Myocyte (in vitro differentiated cells): Measurements from ENCODE around the gene CKAP2L. TPM values are rescaled to one million over a fixed set of nuclear protein-coding genes. Genes with fewer than 3 reads are reported as not detected.
A peak's percentile ranks its signal among the peaks of the same experiment; 100 is the strongest.
"Not testable (repeated sequence)": the region's sequence is repeated elsewhere in the genome, so short reads cannot be mapped to it uniquely, and the experiment has no call there.

Source experiments
- DNase-seq: peaks from one replicate; pipeline ENCODE4 v3.0.0-alpha.2; 2012; ENCODE audit warnings: low read depth
- total RNA-seq: library from RNA; depleted of rRNA; stranded (reverse); fragments of >200 nt; gene quantifications from 2 replicates; pipeline ENCODE4 v1.2.3, GENCODE V29; 2014

The CKAP2L gene
- total RNA-seq, 1 donor from 2014 or later, result 0.05 TPM

DNA sequence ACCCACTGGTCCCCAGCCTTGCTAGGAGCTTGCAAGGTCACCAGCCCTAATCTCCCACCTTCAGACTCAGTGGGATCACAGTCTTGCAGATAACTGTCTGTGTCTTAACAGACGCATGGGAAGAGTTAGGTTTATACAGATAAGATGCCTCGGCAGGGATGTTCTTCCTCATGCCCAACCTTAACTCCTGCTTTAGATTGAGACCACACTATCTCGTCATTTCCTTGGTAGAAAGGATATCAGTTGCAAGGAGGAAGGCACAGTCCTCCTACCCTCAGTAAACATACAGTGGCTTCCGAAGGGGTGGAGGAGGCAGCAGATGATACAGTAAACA lies 36.4 kb downstream of the CKAP2L start:
- no peak for DNase-seq

DNA sequence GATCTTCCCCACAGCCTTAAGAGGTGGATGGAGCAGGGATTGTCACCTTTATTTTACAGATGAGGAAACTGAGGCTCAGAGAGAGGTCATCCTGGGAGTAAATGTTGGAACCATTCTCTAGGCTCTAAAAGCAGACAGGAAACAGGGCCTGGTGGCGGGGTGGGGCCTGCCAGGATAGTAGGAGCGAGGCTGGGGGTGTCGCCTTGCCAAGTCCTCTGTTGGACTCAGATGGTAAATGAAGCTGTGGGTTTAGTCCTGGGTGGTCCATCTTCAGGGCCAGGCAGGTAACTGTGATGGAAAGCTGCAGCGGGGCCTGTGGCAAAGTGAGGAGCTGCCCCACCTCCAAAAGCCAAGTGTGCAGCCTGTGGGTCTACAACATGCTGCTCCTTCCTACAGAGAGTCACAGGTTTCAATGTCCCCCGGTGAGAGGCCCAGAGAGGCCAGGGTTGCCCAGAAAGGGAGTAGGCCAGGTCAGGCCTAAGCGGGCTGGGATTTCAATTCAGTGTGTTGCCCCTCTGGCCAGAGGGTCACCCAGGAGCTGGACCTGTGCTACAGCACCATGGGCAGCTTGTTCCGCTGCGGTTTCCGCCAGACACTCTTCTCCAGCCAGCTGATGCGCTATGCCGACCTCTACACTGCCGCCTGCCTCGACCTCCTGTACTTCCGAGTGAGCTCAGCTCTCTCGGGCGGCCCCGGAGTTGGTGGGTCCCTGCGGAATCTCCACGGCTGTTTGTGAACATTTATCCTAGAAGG lies 37.0 kb downstream of the CKAP2L start:
- no peak for DNase-seq

DNA sequence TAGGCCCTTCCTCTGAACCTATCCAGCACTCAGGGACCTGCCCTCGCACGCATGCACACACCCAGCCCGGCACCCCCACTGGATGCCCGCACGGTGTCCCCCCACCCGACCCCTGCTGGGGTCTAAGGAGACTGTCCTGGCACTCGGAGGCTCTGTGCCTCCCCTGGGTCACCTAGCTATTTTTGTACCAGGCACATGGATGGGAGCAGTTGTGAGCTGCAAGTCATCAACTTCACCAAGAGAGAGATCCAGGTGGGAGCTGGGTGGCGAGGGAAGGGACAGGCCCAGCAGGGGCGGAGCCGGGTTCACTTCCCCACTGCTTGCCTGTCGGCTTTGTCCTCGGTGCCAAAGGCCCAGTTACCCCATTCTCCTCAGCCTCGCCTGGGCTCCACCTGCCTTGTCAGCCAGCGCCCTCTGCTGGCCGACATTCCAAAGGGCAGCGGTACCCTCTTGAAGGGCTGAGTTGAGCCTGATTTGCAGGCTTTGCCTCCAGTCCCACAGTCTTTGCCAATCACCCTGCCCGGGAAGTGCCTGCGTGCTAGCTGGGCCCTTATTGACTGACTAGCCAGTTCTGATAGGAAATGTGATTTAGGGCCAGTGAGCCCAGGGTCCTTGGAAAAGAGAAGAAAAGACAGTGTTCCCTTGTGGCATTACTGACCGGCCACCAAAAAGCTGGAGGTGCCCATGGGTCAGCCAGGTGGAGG lies 37.8 kb downstream of the CKAP2L start:
- peak; percentile 89 for DNase-seq

DNA sequence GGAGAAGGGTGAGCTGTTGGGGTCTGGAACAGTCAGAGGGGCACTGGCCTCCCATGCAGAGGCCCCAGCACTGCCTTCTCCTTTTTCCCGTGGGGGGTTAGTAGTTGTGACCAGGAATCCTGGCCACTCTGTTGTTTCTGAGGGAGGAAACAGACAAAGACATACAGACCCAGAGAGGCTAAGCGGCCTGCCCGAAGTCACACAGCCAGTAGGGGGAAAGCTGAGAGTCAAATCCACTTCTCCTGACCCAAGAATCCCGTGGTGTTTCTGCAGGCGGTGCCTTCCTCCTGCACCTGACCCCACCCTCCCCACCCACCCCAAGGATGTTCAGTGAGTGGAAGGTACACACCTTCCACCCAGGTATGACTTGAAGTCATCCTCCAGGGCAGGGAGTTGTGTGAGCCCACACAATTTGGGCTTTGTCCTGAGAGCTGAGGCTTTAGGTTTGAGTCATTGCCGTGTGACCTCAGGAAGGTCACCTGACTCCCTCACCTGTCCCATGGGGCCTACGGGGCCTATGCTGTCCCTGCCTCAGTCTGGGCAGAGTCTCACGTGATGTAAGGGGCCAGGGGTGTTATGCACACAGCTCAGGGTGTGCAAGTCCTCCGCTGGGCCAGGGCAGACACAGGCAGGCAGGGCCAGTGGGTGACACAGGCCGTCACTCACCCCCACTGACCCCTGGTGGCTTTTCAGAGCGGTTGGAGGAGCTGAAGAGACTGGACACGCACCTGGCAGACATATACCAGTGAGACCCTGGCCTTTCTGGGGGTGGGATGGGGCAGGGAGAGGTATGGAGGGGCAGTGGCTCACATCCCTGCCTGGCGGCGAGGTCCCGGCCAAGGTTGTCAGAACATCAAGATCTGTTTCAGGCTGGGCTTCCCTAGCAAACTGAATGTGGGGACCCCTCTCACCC lies 38.6 kb downstream of the CKAP2L start:
- DNase-seq, result no peak

DNA sequence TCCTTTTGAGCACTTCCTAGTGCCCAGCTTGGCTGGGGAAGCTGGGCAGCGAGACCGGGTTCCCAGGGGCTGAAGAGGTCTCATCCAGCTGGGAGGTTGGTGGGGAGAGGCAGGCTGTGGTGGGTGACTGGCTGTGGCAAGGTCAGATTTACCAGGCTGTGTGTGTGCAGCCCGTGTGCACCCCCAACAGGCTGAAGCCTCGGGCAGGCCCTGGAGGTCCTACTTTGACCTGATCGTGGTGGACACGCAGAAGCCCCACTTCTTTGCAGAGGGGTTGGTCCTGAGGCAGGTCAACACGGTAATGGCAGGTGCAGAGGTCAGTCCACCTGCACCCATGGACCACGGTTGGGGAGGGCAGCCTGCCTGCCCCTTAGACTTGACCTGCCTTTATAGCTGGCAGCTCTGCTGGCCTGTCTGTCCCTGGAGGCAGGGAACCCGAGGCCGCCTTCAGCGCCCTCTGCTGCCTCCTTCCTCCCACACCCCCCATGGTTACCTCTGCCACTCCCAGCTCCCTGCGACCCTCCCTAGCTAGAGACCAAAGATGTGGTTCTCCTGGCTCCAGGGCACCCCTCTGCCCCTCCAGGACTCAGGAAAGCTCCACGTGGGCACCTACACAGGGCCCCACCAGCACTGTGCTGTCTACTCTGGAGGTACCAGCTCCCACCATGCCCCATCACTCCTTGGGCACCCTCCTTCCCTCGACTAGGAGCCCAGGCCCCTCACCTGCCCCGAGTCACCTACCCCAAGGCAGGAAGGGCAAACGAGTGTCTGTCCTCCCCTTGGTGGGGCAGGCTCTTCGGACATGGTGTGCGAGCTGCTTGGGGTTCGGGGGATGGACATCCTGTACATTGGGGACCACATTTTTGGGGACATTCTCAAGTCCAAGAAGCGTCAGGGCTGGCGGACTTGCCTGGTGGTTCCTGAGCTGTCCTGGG lies 39.6 kb downstream of the CKAP2L start:
- DNase-seq, result no peak

DNA sequence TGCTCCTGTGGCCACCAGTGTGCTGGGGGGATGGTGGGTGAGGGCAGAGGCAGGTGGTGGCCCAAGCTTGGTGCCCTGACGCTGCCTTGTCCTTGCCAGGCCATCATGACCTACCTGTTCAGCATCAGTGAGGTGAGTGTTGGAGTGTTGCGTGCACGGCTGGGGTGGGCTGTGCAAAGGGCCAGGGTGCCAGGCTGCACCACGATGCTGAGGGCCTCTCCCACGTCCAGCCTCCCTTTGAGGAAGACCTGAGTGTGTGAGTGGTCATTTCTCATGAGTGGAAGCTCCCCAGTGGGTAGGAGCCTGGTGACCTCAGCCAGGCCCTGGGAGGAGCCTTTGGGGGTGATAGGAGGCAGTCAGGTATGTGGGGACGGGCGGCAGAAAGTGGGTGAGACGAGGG lies 40.4 kb downstream of the CKAP2L start:
- DNase-seq, result no peak

DNA sequence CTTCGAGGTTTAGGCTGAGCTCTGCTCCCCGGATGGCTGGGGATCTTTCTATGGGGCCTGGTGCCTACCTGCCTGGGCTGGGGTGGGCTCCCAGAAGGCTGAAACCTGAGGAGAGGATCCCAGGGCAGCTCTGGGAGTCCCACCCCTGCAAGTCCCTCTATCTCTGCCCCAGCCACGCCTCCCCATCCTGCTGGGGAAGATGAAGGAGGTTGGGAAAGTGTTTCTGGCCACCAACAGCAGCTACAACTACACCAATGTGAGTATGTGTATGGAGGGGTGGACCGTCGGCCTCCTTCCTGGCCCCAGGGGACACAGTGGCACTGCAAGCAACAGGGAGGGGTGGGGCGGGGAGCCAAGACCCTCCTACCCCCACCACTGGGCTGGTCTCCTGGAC lies 40.9 kb downstream of the CKAP2L start:
- DNase-seq, result no peak

DNA sequence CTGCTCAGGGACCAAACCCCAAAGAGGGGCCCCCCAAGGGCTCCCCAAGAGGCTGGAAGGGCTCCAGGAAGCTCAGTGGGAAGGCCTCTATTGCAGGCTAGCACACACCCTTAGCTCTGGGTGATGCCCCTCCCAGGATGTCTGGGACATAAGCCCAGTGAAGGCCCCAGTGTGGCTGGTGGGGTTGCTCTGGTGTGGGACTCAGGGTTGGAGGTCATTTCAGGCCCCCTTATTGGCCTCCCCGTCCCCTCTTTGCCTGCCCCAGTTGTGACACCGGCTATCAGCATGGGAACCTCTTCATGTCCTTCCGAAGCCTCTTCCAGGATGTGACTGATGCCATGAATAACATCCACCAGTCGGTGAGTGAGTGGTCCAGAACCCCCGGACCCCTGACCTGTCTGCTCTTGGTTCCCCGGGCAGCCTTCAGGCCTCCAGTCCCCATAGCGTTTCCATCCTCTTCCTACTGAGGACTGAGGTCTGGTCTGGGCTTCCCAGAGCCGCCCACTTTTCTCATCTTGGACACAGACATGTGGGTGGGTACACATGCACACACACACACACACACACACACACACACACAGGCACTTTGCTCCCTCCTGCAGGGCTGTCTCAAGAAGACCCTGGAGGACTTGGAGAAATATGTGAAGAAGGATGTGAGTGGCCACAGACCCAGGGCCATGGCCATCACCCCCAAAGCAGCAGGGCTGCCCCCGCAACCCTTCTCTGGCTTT lies 41.4 kb downstream of the CKAP2L start:
- no peak for DNase-seq

DNA sequence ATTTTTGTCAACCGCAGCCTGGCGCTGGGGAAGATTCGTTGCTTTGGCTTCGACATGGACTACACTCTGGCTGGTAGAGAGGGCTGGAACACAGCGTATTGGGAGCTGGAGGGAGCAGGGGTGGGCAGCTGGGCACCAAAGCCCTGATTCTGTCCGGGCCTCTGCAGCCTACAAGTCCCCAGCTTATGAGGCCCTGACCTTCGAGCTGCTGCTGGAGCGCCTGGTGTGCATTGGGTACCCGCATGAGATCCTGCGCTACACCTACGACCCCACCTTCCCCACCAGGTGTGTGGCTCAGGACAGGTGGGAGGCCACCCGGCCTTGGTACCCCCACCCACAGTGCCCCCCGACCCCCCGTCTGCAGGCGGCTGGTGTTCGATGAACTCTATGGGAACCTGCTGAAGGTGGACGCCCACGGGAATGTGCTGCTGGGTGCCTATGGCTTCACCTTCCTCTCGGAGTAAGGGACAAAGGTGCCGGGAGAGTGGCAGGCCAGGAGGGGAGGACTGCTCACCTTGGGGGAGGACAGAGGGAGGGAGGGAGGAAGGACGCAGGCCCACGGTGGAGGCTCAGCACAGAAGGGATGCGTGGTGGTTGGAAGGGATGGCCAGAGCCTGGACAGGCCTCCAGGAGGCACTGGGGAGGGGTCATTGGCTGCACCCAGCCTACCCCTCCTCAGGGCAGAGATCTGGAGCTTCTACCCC lies 42.4 kb downstream of the CKAP2L start:
- no peak for DNase-seq

DNA sequence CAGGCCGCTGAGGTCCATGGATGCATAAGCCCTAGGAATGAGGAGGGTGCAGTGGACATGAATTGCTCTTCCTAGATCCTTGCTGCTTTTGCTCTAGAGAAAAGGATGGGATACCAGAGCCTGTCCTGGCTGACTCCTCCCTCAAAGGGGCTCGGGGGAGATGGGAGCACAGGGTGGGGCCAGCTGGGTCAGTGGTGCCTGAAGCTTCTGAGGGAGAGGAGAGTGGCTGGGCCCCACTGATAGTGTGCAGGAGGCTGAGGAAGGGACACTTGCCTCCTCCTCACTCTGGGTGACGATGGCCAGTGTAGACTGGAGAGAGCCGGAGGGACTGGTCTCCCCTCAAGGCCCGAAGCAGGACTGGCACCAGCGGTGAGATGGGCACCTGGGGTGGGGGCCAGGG lies 43.6 kb downstream of the CKAP2L start, which contains the start of gene NT5DC4:
Gene NT5DC4, plus strand, starts transcription at position 236 of the 400 bp plus-strand sequence. Its CDS starts 60 bp downstream, at position 296.
- DNase-seq, result no peak

DNA sequence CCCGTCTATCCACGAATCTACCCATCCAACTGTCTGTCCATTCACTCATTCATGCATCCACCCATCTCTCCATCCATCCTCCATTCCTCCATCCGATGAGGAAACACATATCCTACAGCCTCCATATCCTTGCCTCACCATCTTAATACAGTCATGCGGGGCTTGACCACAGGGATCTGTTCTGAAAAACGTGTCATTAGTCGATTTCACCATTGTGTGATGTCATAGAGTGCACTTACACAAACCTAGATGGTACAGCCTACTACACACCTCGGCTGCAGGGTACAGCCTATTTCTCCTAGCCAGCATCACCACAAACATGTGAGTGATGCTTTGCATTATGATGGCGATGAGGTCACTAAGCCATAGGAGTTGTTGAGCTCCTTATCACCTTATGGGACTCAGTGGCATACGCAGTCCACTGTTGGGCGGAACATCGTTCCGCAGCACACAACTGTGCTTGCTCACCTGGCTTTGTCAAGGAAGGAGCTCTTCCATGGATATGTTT lies 45.5 kb downstream of the CKAP2L start:
- DNase-seq, result no peak

DNA sequence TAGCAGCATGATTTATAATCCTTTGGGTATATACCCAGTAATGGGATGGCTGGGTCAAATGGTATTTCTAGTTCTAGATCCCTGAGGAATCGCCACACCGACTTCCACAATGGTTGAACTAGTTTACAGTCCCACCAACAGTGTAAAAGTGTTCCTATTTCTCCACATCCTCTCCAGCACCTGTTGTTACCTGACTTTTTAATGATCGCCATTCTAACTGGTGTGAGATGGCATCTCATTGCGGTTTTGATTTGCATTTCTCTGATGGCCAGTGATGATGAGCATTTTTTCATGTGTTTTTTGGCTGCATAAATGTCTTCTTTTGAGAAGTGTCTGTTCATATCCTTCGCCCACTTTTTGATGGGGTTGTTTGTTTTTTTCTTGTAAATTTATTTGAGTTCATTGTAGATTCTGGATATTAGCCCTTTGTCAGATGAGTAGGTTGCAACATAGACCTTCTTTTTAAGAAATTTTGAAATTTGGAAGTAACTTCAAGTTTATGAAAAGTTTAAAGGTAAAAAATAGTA lies 47.5 kb downstream of the CKAP2L start:
- not testable (repeated sequence) for DNase-seq

DNA sequence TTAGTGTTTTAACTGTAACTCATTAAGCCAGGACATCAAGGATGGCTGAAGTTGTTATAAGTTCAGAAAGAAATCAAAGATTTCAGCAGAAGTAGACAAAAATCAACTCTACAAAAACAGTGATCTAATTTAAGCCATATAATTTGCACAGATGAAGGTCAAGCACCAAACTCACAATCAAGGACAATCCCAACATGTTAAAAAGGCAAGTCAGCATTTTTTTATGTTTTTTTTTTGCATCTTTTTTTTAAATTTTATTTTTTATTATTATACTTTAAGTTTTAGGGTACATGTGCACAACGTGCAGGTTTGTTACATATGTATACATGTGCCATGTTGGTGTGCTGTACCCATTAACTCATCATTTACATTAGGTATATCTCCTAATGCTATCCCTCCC lies 48.3 kb downstream of the CKAP2L start:
- not testable (repeated sequence) for DNase-seq

DNA sequence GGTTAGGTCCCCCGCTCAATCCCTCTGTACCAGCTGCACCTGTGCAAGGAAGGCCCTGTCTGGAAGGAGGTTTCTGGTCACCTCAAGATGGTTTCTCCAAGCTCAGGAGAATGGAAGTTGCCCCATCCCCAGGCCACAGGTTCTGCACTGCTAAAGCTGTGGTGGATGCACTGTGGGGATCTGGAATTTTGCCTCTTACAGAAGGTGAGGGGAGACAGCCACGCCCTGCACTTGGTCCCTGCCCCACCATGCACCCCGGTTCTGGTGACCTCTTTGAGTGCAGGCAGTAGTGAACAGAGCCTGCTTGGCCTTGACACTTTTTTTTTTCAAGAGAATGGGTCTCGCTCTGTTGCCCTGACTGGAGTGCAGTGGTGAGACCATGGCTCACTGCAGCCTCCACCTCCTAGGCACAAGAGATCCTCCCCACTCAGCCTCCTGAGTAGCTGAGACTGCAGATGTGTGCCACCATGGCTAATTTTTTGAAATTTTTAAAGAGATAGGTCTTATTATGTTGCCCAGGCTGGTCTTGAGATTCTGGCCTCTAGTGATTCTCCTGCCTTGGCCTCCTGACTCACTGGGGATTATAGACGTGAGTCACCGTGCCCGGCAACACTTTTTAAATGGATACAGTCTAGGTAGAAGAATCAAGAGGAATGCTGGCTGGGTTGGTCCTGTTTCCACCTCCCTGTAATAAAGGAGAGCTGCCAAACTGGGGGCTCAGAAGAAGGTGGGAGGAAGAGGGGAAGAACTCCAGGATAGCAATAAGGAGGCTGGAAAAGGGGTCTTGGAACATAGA lies 49.4 kb downstream of the CKAP2L start:
- DNase-seq, result no peak

DNA sequence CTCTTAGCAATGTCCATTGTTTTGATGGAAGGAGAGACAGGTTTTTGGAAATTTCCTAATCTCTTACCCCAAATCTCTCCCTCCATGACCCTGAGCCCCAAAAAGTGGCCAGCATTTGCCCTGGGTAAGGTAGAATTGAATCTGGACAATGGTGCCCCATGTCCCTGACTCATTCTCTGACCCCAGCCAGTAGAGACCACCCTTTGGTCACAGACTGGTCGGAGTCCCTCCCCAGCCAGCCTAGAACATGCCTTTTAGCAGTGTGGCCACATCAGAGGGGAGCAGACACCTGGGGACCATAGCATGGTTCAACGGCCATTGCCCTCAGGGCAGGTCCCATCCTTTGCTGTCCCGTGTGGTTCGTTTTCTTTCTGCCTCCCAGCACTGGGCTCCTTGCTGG lies 50.1 kb downstream of the CKAP2L start:
- DNase-seq, result no peak

DNA sequence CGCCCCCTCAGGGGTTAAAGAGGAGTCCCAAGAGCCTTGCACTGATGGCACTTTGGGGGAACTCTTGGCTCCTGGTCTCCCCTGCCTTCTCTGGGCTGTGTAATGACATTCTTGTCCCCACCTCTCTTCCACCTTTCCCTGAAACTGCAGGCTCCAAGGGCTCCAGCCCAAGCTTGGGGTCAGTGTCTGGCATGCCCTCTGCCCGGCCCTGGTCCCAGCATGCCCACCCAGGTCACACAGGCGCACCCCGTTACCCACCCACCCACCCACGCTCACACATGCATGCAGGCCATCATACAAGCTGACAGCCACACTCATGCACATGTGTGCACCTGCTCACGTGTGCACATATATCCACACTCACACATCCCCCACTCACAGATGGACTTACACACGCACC lies 50.5 kb downstream of the CKAP2L start:
- no peak for DNase-seq

DNA sequence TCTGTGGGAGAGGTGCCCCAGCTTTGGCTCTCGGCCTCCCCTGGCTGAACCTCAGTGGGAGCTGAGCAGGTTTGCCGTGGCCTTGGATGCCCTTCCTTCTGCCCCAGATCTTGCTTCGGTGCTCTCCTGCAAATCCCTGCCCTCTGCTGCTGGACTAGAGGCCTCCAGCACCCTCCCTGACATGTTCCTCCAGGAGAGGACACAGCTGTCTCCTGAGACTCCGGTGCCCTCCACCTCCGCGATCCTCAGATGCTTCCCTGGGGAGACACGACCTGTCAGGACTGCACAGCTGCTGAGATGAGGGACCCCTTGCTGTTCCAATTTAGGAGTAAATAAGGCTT lies 50.9 kb downstream of the CKAP2L start:
- no peak for DNase-seq

DNA sequence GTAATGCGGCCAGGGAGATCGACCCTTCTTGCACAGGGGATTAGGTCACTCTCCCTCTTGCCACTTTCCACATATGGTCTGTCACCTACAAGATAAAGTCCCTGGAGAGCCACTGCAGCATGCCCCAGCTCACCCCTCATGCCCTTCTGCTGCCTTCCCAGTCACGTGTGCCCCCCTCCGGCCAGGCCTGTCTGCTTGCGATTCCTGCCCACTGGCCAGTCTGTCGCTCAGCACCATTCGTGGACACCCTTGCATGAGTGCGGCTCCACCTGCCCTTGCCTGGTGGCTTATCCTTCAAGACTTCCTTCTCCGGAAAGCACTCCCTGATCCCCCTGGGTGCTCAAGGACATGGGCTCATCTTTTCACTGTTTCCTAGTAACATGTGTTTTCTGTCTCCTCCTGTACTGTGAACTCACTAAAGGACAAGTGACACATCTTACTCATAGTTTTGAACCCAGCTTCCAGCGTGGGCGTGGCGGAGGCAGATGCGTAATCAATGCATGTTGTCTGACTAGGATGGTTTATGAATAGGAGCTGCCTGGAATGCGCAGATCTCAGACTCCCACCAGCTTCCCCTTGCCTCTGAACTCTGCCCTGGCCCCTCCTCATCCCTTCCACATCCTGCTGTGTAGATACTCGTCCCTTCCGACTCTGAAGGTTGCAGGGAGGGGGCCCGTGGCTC lies 51.4 kb downstream of the CKAP2L start:
- DNase-seq, result no peak
